Fibroblast of villous mesenchyme (primary cell): ENCODE results near the gene MAST3. TPM values are rescaled to one million over a fixed set of nuclear protein-coding genes. Genes with fewer than 3 reads are reported as not detected.

Experiments
- DNase-seq: peaks from one replicate; pipeline ENCODE4 v3.0.0-alpha.2; 2010; ENCODE audit warnings: low read depth
- H3K4me3 ChIP-seq: 2 replicates; pipeline ENCODE4 v1.5.1; 2011; ENCODE audit warnings: low read depth, mild to moderate bottlenecking, low read length
- CTCF ChIP-seq: IDR thresholded peaks from 2 replicates; pipeline ENCODE4 v1.5.1; 2012; ENCODE audit warnings: low read depth, mild to moderate bottlenecking, low read length; ENCODE audit not compliant: insufficient read depth
- total RNA-seq: library from RNA; depleted of rRNA; stranded (reverse); fragments of >200 nt; gene quantifications from 2 replicates; pipeline ENCODE4 v1.2.3, GENCODE V29; 2012

Gene MAST3
- total RNA-seq, 1 donor, result 3.0 TPM

- peak overlapping the region; percentile 21 for H3K4me3 ChIP-seq
- no peak for DNase-seq
- no peak for TF ChIP-seq CTCF
Measured at GRCh38 chr19:18161636-18162002, 64.0 kb downstream of the MAST3 start.

- no peak overlapping the region for H3K4me3 ChIP-seq
- TF ChIP-seq CTCF, result no peak
- DNase-seq, result no peak
Measured at GRCh38 chr19:18164072-18164471, 66.5 kb downstream of the MAST3 start.

GRCh38 chr19:18165794-18166544 is 68.4 kb downstream of the MAST3 start:
- no peak for DNase-seq
- TF ChIP-seq CTCF, result no peak
- no peak overlapping the region for H3K4me3 ChIP-seq

- no peak for TF ChIP-seq CTCF
- H3K4me3 ChIP-seq, result no peak overlapping the region
- DNase-seq, result no peak
Measured at GRCh38 chr19:18167011-18167410, 69.4 kb downstream of the MAST3 start.

- TF ChIP-seq CTCF, result peak; percentile 83
- H3K4me3 ChIP-seq, result no peak overlapping the region
- peak; percentile 39 for DNase-seq
Measured at GRCh38 chr19:18167975-18168645, 70.5 kb downstream of the MAST3 start.

GRCh38 chr19:18168673-18169381 is 71.2 kb downstream of the MAST3 start:
- H3K4me3 ChIP-seq, result no peak overlapping the region
- no peak for TF ChIP-seq CTCF
- no peak for DNase-seq
